ENCODE results near the gene SOX9.

The SOX9 gene

DNA sequence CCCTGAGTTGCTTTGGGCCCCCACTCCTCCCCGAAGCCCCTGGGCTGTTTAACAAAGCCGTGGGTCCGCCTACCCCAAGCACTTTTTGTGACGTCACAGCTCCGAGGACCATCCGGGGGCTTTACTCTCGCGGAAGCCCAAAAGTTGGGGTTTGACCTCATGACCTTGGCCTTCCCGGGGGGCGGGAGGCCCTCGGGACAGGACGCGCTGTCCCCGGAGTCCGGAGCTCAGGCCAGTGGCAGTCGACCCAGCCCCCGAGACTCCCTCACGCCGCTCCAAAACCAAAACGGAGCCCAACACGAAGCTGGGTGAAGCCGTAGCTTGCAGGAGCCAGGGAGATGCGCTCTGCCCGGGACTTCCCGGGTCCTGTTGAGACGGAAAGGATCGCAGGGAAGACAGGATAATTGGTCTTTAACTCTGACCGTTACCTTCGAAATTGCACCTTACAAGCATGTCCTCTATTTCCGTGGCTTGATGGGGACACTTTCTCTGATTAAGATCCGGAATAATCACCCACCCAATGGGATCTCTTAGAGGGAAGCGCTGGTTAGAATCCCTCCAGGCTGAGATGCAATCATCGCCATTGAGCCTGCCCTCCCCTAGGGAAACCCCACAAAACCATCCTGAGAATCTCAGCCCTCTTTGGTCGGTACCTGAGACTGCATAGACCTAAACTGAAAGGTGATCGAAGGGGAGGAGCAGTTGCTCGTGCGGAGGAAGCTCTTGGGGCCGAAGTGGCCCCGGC is 4.9 kb upstream of the SOX9 start:
- TF ChIP-seq ZBTB7A (IDR thresholded peaks at IDR 0.05; ENCODE audit: low read depth) (no peak), EP300 (IDR thresholded peaks at IDR 0.05; ENCODE audit: borderline replicate concordance) (no peak), FOXM1 (IDR thresholded peaks at IDR 0.05; ENCODE audit: borderline replicate concordance, low read depth) (no peak), RAD21 (IDR thresholded peaks at IDR 0.05; ENCODE audit: low read depth) (no peak), YY1 (IDR thresholded peaks at IDR 0.05; ENCODE audit: low read depth) (no peak), EGR1 (IDR thresholded peaks at IDR 0.05) (no peak), TEAD4 (IDR thresholded peaks at IDR 0.05) (no peak), TCF12 (IDR thresholded peaks at IDR 0.05; ENCODE audit: low read depth) (no peak), TAF1 (IDR thresholded peaks at IDR 0.05; ENCODE audit: low read depth) (no peak), NFIC (IDR thresholded peaks at IDR 0.05) (no peak), CREB1 (IDR thresholded peaks at IDR 0.05; ENCODE audit: low read depth) (no peak)
- TF ChIP-seq, protein P1, sequence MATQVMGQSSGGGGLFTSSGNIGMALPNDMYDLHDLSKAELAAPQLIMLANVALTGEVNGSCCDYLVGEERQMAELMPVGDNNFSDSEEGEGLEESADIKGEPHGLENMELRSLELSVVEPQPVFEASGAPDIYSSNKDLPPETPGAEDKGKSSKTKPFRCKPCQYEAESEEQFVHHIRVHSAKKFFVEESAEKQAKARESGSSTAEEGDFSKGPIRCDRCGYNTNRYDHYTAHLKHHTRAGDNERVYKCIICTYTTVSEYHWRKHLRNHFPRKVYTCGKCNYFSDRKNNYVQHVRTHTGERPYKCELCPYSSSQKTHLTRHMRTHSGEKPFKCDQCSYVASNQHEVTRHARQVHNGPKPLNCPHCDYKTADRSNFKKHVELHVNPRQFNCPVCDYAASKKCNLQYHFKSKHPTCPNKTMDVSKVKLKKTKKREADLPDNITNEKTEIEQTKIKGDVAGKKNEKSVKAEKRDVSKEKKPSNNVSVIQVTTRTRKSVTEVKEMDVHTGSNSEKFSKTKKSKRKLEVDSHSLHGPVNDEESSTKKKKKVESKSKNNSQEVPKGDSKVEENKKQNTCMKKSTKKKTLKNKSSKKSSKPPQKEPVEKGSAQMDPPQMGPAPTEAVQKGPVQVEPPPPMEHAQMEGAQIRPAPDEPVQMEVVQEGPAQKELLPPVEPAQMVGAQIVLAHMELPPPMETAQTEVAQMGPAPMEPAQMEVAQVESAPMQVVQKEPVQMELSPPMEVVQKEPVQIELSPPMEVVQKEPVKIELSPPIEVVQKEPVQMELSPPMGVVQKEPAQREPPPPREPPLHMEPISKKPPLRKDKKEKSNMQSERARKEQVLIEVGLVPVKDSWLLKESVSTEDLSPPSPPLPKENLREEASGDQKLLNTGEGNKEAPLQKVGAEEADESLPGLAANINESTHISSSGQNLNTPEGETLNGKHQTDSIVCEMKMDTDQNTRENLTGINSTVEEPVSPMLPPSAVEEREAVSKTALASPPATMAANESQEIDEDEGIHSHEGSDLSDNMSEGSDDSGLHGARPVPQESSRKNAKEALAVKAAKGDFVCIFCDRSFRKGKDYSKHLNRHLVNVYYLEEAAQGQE (IDR thresholded peaks at IDR 0.05; ENCODE audit: low read depth): no peak
- TF ChIP-seq, protein P2, sequence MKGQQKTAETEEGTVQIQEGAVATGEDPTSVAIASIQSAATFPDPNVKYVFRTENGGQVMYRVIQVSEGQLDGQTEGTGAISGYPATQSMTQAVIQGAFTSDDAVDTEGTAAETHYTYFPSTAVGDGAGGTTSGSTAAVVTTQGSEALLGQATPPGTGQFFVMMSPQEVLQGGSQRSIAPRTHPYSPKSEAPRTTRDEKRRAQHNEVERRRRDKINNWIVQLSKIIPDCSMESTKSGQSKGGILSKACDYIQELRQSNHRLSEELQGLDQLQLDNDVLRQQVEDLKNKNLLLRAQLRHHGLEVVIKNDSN (IDR thresholded peaks at IDR 0.05): no peak
- TF ChIP-seq, protein P3, sequence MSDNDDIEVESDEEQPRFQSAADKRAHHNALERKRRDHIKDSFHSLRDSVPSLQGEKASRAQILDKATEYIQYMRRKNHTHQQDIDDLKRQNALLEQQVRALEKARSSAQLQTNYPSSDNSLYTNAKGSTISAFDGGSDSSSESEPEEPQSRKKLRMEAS (IDR thresholded peaks at IDR 0.05): no peak

DNA sequence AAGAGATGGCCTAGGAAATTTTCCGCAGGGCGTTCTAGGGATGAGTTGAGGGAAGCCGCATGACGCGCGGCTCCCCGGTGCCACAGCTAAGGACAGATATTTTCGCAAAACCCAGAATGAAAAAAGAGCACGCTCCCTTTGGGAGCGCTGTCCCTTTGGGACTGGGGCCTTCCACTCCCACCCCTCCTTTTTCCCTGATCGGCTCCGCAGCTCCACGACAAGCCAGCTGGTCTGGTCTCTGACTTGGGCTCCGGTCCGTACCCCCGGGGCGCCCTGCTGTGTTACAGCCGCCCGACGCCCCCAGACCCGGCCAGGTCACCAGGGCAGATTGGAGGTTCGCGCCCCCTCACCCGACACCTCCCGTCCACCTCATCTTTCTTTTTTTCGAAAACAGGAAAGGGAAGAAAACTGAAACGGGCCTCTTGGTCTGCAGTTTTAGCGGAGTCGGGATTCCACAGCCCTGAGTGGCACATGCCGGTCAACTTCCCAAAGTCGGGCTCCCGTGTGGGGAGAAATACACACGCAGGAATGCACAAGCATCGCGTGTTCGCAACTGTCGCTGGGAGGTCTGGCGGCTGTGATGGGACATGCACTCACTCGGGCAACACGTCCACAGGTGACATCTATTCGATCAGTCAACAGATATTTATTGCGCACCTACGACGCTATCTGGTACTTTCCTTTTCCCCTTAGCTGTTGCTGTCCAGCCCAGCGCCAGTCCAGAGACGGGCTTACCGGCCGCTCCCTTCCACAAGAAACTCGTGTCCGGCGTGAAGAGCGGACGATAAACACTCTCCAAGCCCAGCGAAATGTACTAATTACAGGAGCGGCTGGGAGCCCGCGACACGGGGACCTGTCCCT is 3.9 kb upstream of the SOX9 start:
- TF ChIP-seq EP300 (IDR thresholded peaks at IDR 0.05; ENCODE audit: borderline replicate concordance): no peak

DNA sequence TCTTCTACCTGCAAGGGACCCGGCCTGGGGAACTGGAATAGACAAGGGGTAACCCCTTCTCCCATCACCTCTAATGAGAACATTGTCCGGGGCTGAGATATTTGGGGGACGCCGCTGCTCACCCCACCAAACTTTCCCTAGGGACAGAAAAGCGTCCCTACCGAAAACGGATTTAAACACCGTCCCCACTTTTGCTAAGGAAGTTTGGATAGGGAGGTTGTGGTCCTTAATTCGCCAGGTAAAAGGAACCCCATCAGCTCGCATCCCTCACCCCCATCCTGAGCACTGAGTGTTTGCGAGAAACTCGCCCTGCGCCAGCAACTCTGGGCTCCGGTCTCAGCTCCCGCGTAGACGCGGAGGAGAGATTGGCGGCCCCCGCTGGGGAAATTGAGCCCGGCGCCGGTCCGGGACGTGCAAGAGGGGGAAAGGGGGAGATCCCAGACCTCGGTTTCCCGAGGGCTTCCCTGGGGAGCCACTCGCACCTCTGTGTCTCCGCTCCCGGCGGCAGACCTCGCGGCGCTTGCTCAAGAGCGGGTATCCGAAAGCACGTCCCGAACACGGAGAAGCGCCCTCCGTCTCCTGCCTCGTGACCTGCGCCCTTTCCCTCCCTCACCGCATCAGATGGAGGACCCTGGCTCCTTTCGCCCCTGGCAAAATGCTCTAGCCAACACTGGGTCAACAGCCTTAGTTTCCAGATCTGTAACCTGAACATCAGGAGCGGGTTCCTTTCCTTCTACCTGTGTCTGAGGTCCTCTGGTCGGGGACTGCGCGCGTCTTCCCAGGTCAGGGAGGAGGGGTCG is 3.1 kb upstream of the SOX9 start:
- TF ChIP-seq, protein P2 (IDR thresholded peaks at IDR 0.05): no peak
- no peak for TF ChIP-seq RAD21 (IDR thresholded peaks at IDR 0.05; ENCODE audit: low read depth)
- TF ChIP-seq CREB1 (IDR thresholded peaks at IDR 0.05; ENCODE audit: low read depth): no peak
- no peak for TF ChIP-seq TCF12 (IDR thresholded peaks at IDR 0.05; ENCODE audit: low read depth)
- no peak for TF ChIP-seq CEBPB (IDR thresholded peaks at IDR 0.05)
- TF ChIP-seq EP300 (IDR thresholded peaks at IDR 0.05; ENCODE audit: borderline replicate concordance): no peak
- no peak for TF ChIP-seq YY1 (IDR thresholded peaks at IDR 0.05; ENCODE audit: low read depth)
- no peak for TF ChIP-seq EGR1 (IDR thresholded peaks at IDR 0.05)
- TF ChIP-seq, protein P3 (IDR thresholded peaks at IDR 0.05): no peak
- no peak for TF ChIP-seq ZBTB7A (IDR thresholded peaks at IDR 0.05; ENCODE audit: low read depth)
- TF ChIP-seq TEAD4 (IDR thresholded peaks at IDR 0.05): no peak
- TF ChIP-seq NFIC (IDR thresholded peaks at IDR 0.05): no peak
- TF ChIP-seq FOXM1 (IDR thresholded peaks at IDR 0.05; ENCODE audit: borderline replicate concordance, low read depth): no peak
- no peak for TF ChIP-seq TAF1 (IDR thresholded peaks at IDR 0.05; ENCODE audit: low read depth)
- TF ChIP-seq, protein P1 (IDR thresholded peaks at IDR 0.05; ENCODE audit: low read depth): no peak

DNA sequence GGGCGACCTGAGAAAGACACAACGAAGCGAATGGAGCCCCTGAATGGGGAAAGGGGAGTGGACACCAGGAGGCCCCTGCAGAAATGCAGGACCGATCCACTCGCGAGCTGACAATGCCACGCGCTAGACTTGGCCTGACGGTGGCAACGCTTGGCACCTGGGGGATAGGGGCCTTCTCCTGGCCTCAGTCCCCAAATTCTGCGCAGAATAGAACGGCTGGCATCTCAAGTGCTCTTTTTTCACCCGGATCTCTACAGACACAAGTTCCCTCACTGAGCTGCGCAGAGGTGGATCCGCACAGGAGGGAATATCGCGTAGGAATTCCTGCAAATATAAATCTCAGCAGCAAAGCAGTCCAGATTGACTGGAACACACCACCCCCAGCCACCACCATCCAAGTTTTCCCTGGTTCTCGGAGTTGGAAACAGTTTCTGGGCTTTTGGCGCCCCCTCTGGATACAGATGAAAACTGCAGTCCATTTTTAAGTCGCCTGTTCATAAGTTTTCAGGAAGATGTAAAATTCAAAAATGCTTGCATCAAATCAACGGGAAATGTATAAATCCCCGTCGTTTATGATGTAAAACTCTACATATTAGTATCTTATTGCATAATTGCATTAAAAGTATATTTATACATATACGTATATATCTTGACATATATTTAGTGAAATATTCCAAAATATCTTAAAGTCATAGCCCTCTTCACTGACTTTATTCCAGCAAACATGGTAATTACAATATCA is 2.3 kb upstream of the SOX9 start:
- TF ChIP-seq RAD21 (IDR thresholded peaks at IDR 0.05; ENCODE audit: low read depth) (peak; percentile 97), TEAD4 (IDR thresholded peaks at IDR 0.05) (no peak)
